ENCODE measurements around the gene POU2F3.

- TF ChIP-seq CTCF (IDR thresholded peaks at IDR 0.05), result no peak
- TF ChIP-seq POLR2A (IDR thresholded peaks at IDR 0.05), result no peak
These were observed 18.7 kb upstream of the POU2F3 start for GRCh38 chr11:120221115-120221752.
